ENCODE data around the gene ETV3. TPM values are rescaled to one million over a fixed set of nuclear protein-coding genes. Genes with fewer than 3 reads are reported as not detected.

ETV3 gene
- polyA plus RNA-seq, 1 experiment, result 10.0 TPM

GRCh38 chr1:157124855-157125254, 13.3 kb downstream of the ETV3 start:
- H3K4me3 ChIP-seq (ENCODE audit: low read depth, low read length), result no peak overlapping the region
- no peaks in the 10 kb centered on the region for H3K9me3 ChIP-seq (ENCODE audit: control insufficient read depth, insufficient read depth, low read length)
- no peak for TF ChIP-seq CTCF (IDR thresholded peaks at IDR 0.05; ENCODE audit: low read depth, low read length)
- ChIA-PET CTCF (interaction anchor here (0.6 to 1.6 kb wide), 4 partner anchors 10 to 35 kb away, joined by 3 to 4 read pairs (median 4); no protein-coding TSS in a partner anchor), POLR2A (no interaction called here)
- no peak overlapping the region for H3K27ac ChIP-seq (ENCODE audit: low read depth, low read length)
- no peak for DNase-seq (ENCODE audit: low read depth, low spot score)
- H3K27me3 ChIP-seq (ENCODE audit: control insufficient read depth, insufficient read depth, low read length), result no peaks in the 10 kb centered on the region

- ChIA-PET CTCF (no interaction called here), POLR2A (no interaction called here)
- TF ChIP-seq CTCF (IDR thresholded peaks at IDR 0.05; ENCODE audit: low read depth, low read length), result no peak
Observed at GRCh38 chr1:157119448-157119847, 18.7 kb downstream of the ETV3 start.

GRCh38 chr1:157119008-157119407, 19.2 kb downstream of the ETV3 start:
- H3K27ac ChIP-seq (ENCODE audit: low read depth, low read length), result no peak overlapping the region
- DNase-seq (ENCODE audit: low read depth, low spot score), result no peak
- no peak for TF ChIP-seq CTCF (IDR thresholded peaks at IDR 0.05; ENCODE audit: low read depth, low read length)
- no peaks in the 10 kb centered on the region for H3K27me3 ChIP-seq (ENCODE audit: control insufficient read depth, insufficient read depth, low read length)
- H3K9me3 ChIP-seq (ENCODE audit: control insufficient read depth, insufficient read depth, low read length), result no peaks in the 10 kb centered on the region
- CTCF ChIA-PET, result no interaction called here
- H3K4me3 ChIP-seq (ENCODE audit: low read depth, low read length), result no peak overlapping the region
- POLR2A ChIA-PET, result no interaction called here

More at GRCh38 chr1:157119448-157119847, 18.7 kb downstream of the ETV3 start:
- no peak for DNase-seq (ENCODE audit: low read depth, low spot score)
- Histone ChIP-seq H3K27ac (ENCODE audit: low read depth, low read length) (no peak overlapping the region), H3K9me3 (ENCODE audit: control insufficient read depth, insufficient read depth, low read length) (no peaks in the 10 kb centered on the region), H3K27me3 (ENCODE audit: control insufficient read depth, insufficient read depth, low read length) (no peaks in the 10 kb centered on the region), H3K4me3 (ENCODE audit: low read depth, low read length) (no peak overlapping the region)

- POLR2A ChIA-PET, result no interaction called here
- Histone ChIP-seq H3K9me3 (ENCODE audit: control insufficient read depth, insufficient read depth, low read length) (no peaks in the 10 kb centered on the region; the same call in 1 of the 2 replicates), H3K27ac (ENCODE audit: low read depth, low read length) (no peak overlapping the region), H3K27me3 (ENCODE audit: control insufficient read depth, insufficient read depth, low read length) (peaks cover 8% of the 10 kb centered on the region), H3K4me3 (ENCODE audit: low read depth, low read length) (no peak overlapping the region)
- no peak for TF ChIP-seq CTCF (IDR thresholded peaks at IDR 0.05; ENCODE audit: low read depth, low read length)
- CTCF ChIA-PET, result interaction anchor here (5.0 kb wide), 1 partner anchor 27 kb away, joined by 23 read pairs; no protein-coding TSS in a partner anchor
- DNase-seq (ENCODE audit: low read depth, low spot score), result no peak
Observed at GRCh38 chr1:157117527-157118057, 20.6 kb downstream of the ETV3 start.

GRCh38 chr1:157116737-157117103, 21.5 kb downstream of the ETV3 start:
- no peak overlapping the region for H3K4me3 ChIP-seq (ENCODE audit: low read depth, low read length)
- DNase-seq (ENCODE audit: low read depth, low spot score), result no peak
- TF ChIP-seq CTCF (IDR thresholded peaks at IDR 0.05; ENCODE audit: low read depth, low read length), result no peak
- peaks cover 10% of the 10 kb centered on the region for H3K27me3 ChIP-seq (ENCODE audit: control insufficient read depth, insufficient read depth, low read length)
- H3K27ac ChIP-seq (ENCODE audit: low read depth, low read length), result no peak overlapping the region
- ChIA-PET POLR2A (no interaction called here), CTCF (interaction anchor here (5.0 kb wide), 1 partner anchor 26 kb away, joined by 23 read pairs; no protein-coding TSS in a partner anchor)
- H3K9me3 ChIP-seq (ENCODE audit: control insufficient read depth, insufficient read depth, low read length), result no peaks in the 10 kb centered on the region; the same call in 1 of the 2 replicates
